ENCODE data around the gene HDAC2.

The HDAC2 gene

DNA sequence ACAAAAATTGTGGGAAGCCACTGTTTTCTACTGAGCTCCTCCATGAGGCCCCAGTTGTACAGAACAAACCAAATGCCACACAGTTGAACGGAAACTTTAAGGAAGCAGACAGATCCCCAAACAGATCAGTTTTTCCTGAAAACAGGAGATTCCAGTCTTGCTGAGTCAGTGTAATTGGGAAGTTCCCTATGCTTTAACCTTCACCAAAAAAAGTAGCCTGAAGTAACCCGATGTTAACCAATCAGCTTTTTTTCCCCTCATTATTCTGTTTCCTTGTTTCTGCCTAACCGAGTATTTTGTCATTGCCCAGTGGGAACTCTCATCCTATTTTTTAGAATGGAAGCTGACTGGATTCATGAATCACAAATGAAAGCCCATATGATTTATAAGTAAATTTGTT is 77.1 kb downstream of the HDAC2 start:
- no peak for DNase-seq
- Histone ChIP-seq H3K27ac (no peak overlapping the region), H3K4me3 (ENCODE audit: low read depth, low read length) (no peak overlapping the region), H3K36me3 (replicated peaks) (no peaks in the 10 kb centered on the region), H3K27me3 (replicated peaks) (no peaks in the 10 kb centered on the region)
- no peak for TF ChIP-seq CTCF (IDR thresholded peaks at IDR 0.05; ENCODE audit: low read depth, low read length, missing control alignments)
- in situ Hi-C loops (cut with HindIII; ENCODE audit: low pct_ligation_motif_present, low sequenced_read_pairs) = loop anchor here (25.0 kb wide), 1 partner anchor 1107 kb away; no protein-coding TSS in a partner anchor

DNA sequence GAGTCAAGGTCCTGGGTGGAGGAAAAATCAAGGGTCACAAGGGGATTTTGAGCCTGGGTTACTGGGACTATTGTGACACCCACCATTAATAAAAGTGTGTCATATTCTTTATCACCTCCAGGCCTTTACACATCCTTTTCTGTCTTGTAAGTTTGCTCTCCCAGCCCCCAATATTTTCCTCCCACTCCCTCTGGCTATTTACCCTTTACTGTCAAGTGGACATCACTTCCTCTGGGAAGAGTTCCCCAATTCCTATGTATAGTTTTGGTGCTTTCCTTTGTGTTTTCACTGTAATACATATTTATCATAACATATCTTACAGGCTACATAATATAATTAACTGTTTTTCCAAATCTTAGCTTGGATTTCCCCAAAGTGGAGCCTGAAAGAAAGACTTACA is 77.5 kb downstream of the HDAC2 start:
- Histone ChIP-seq H3K4me3 (ENCODE audit: low read depth, low read length) (no peak overlapping the region), H3K36me3 (replicated peaks) (no peaks in the 10 kb centered on the region), H3K27me3 (replicated peaks) (no peaks in the 10 kb centered on the region), H3K27ac (no peak overlapping the region)
- DNase-seq = no peak
- no peak for TF ChIP-seq CTCF (IDR thresholded peaks at IDR 0.05; ENCODE audit: low read depth, low read length, missing control alignments)
- in situ Hi-C loops (cut with HindIII; ENCODE audit: low pct_ligation_motif_present, low sequenced_read_pairs) = loop anchor here (25.0 kb wide), 1 partner anchor 1106 kb away; no protein-coding TSS in a partner anchor

- H3K4me3 ChIP-seq (ENCODE audit: low read depth, low read length) = no peak overlapping the region
- DNase-seq = no peak
- H3K27me3 ChIP-seq (replicated peaks) = no peaks in the 10 kb centered on the region
- in situ Hi-C loops (cut with HindIII; ENCODE audit: low pct_ligation_motif_present, low sequenced_read_pairs) = loop anchor here (25.0 kb wide), 1 partner anchor 1102 kb away; no protein-coding TSS in a partner anchor
- no peak overlapping the region for H3K27ac ChIP-seq
- no peaks in the 10 kb centered on the region for H3K36me3 ChIP-seq (replicated peaks)
- TF ChIP-seq CTCF (IDR thresholded peaks at IDR 0.05; ENCODE audit: low read depth, low read length, missing control alignments) = no peak
Observed at GRCh38 chr6:113888956-113889630, 81.9 kb downstream of the HDAC2 start.

GRCh38 chr6:113888493-113888892 is 82.5 kb downstream of the HDAC2 start:
- no peak overlapping the region for H3K4me3 ChIP-seq (ENCODE audit: low read depth, low read length)
- H3K27ac ChIP-seq = no peak overlapping the region
- no peaks in the 10 kb centered on the region for H3K36me3 ChIP-seq (replicated peaks)
- DNase-seq = no peak
- in situ Hi-C loops (cut with HindIII; ENCODE audit: low pct_ligation_motif_present, low sequenced_read_pairs) = loop anchor here (25.0 kb wide), 1 partner anchor 1101 kb away; no protein-coding TSS in a partner anchor
- H3K27me3 ChIP-seq (replicated peaks) = no peaks in the 10 kb centered on the region
- TF ChIP-seq CTCF (IDR thresholded peaks at IDR 0.05; ENCODE audit: low read depth, low read length, missing control alignments) = no peak

DNA sequence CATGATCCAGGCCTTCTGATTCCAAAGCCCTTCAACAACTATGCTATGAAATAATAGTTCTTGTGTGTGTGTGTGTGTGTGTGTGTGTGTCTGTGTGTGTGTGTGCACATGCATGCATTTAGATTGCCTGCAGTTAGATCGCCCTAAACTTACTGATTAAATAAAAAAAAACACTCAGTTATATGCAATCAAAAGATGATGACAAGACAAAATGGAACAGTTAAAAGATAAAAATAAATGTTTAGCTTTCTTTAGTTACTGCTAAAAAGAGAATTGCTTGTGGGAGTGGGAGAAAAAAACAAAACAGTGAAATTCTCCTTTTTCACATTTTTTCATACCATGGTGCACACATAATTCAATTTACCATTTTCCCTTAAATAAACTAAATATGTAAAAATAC is 84.4 kb downstream of the HDAC2 start:
- in situ Hi-C loops (cut with HindIII; ENCODE audit: low pct_ligation_motif_present, low sequenced_read_pairs) = loop anchor here (25.0 kb wide), 1 partner anchor 1099 kb away; no protein-coding TSS in a partner anchor
- no peak for TF ChIP-seq CTCF (IDR thresholded peaks at IDR 0.05; ENCODE audit: low read depth, low read length, missing control alignments)
- no peak for DNase-seq
- Histone ChIP-seq H3K4me3 (ENCODE audit: low read depth, low read length) (no peak overlapping the region), H3K27me3 (replicated peaks) (no peaks in the 10 kb centered on the region), H3K36me3 (replicated peaks) (no peaks in the 10 kb centered on the region), H3K27ac (no peak overlapping the region)
